Endodermal cell (in vitro differentiated cells): ENCODE measurements around the gene DUSP2. TPM values are rescaled to one million over a fixed set of nuclear protein-coding genes. Genes with fewer than 3 reads are reported as not detected.
A peak's percentile ranks its signal among the peaks of the same experiment; 100 is the strongest.

Experiments
- DNase-seq: peaks from one replicate; pipeline ENCODE4 v3.0.0-alpha.2; 2017
- H3K27ac ChIP-seq: 2 replicates; pipeline ENCODE4 v1.5.1; 2013; ENCODE audit warnings: mild to moderate bottlenecking, low read depth, low read length, moderate library complexity
- H3K27me3 ChIP-seq: 2 replicates; pipeline ENCODE4 v1.6.1; 2013; ENCODE audit warnings: mild to moderate bottlenecking, low read length, moderate library complexity; ENCODE audit not compliant: insufficient read depth, control insufficient read depth, poor library complexity, severe bottlenecking
- H3K36me3 ChIP-seq: 2 replicates; pipeline ENCODE4 v1.7.0; 2013; ENCODE audit warnings: mild to moderate bottlenecking, low read length, moderate library complexity; ENCODE audit not compliant: control insufficient read depth, insufficient read depth
- H3K4me1 ChIP-seq: one replicate; pipeline ENCODE4 v1.7.0; 2013; ENCODE audit warnings: low read length; ENCODE audit not compliant: control insufficient read depth, insufficient read depth
- H3K4me3 ChIP-seq: 2 replicates; pipeline ENCODE4 v1.5.1; 2013; ENCODE audit warnings: mild to moderate bottlenecking, low read length, moderate library complexity
- H3K9ac ChIP-seq: 2 replicates; pipeline ENCODE4 v1.6.1; 2013; ENCODE audit warnings: mild to moderate bottlenecking, low read length, moderate library complexity; ENCODE audit not compliant: poor library complexity, severe bottlenecking; ENCODE audit errors: extremely low read depth
- H3K9me3 ChIP-seq: 2 replicates; pipeline ENCODE4 v1.6.1; 2013; ENCODE audit warnings: mild to moderate bottlenecking, low read length, moderate library complexity; ENCODE audit not compliant: control insufficient read depth
- H3K27ac Mint-ChIP-seq: 2 replicates; pipeline ENCODE4 v1.8.0; 2020; ENCODE audit warnings: mixed read lengths
- H3K27me3 Mint-ChIP-seq: 2 replicates; pipeline ENCODE4 v1.8.0; 2021; ENCODE audit warnings: mild to moderate bottlenecking, mixed read lengths; ENCODE audit not compliant: insufficient read depth
- H3K36me3 Mint-ChIP-seq: 2 replicates; pipeline ENCODE4 v1.8.0; 2020; ENCODE audit warnings: low read depth, mixed read lengths
- H3K4me1 Mint-ChIP-seq: 2 replicates; pipeline ENCODE4 v1.8.0; 2020; ENCODE audit warnings: mixed read lengths
- H3K4me3 Mint-ChIP-seq: 2 replicates; pipeline ENCODE4 v1.8.0; 2020; ENCODE audit warnings: mild to moderate bottlenecking, moderate library complexity, mixed read lengths
- H3K9me3 Mint-ChIP-seq: 2 replicates; pipeline ENCODE4 v1.8.0; 2020; ENCODE audit warnings: mild to moderate bottlenecking, mixed read lengths
- WGBS, 2 experiments: methylation state at CpG; one replicate each; pipeline versions ENCODE4 v1.1.5 to v1.1.7; 2013; ENCODE audit warnings: missing lambda C conversion rate in 2 of 2, mixed read lengths in 1 of 2; ENCODE audit not compliant: insufficient coverage in 1 of 2, insufficient read length in 1 of 2; 5-methylcytosine and 5-hydroxymethylcytosine counted together
- total RNA-seq, 2 donors: library from RNA; stranded (reverse); fragmentation: NEBNext Ultra II Directional in 1 of 2; extraction: Animal tissue kit (Norgen Biotek cat#: 25700) in 1 of 2; gene quantifications; 2 replicates in 1 of 2; 3 replicates in 1 of 2; pipeline ENCODE4 v1.2.1, GENCODE V29; 2021
- TF ChIP-seq, protein P1 (sequence below): fragments of 200-600 bp; sonication (generic); conservative IDR thresholded peaks from 2 replicates; pipeline ENCODE4 v1.5.0; 2021; ENCODE audit warnings: antibody characterized with exemption, mild to moderate bottlenecking

DUSP2 gene
- total RNA-seq, 2 donors from 2014 or later, result 1.6 to 2.2 TPM

DNA sequence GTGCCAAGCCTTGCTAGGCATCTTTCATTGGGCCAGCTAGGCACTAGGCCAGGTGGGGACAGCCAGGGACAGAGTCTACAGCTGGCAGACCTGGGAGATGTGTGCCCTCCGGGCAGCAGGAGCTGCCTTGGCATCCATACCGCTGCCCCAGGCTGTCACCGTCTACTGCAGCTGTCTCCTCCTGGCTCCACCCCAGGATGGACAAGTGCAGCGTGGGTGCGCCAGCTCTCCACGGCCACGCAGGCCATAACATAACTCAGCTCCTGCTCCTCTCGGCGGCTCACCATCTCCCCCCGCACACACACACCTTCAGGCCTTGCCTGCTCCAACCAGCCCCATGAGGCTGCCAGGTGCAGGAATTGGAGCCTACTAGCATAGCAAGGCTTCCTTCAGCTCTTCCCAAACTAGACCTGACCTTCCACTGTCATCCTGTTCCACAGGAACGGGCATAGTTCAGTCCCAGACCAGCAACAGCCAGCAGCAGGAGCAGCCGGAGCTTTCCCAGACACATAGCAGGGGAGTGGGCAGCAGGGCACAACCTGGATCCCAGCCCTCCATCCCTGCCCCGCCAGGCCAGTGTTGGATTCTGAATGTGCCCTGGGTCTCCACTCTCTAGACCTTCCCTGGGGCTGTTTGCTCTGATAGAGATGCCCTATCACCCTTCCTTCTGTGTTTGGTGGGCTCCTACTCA lies 26.4 kb downstream of the DUSP2 start:
- H3K36me3 Mint-ChIP-seq, result no peaks in the 10 kb centered on the region
- Histone ChIP-seq H3K4me1 (no peaks in the 10 kb centered on the region), H3K27ac (no peak overlapping the region), H3K4me3 (no peak overlapping the region), H3K27me3 (peaks cover 55% of the 10 kb centered on the region), H3K36me3 (no peaks in the 10 kb centered on the region), H3K9ac (no peak overlapping the region), H3K9me3 (no peaks in the 10 kb centered on the region)
- H3K27ac Mint-ChIP-seq, result no peak overlapping the region
- DNase-seq, result no peak
- H3K4me3 Mint-ChIP-seq, result no peak overlapping the region
- H3K27me3 Mint-ChIP-seq, result peaks cover 70% of the 10 kb centered on the region
- TF ChIP-seq, protein P1, sequence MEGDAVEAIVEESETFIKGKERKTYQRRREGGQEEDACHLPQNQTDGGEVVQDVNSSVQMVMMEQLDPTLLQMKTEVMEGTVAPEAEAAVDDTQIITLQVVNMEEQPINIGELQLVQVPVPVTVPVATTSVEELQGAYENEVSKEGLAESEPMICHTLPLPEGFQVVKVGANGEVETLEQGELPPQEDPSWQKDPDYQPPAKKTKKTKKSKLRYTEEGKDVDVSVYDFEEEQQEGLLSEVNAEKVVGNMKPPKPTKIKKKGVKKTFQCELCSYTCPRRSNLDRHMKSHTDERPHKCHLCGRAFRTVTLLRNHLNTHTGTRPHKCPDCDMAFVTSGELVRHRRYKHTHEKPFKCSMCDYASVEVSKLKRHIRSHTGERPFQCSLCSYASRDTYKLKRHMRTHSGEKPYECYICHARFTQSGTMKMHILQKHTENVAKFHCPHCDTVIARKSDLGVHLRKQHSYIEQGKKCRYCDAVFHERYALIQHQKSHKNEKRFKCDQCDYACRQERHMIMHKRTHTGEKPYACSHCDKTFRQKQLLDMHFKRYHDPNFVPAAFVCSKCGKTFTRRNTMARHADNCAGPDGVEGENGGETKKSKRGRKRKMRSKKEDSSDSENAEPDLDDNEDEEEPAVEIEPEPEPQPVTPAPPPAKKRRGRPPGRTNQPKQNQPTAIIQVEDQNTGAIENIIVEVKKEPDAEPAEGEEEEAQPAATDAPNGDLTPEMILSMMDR, result no peak
- peaks cover 3% of the 10 kb centered on the region for H3K9me3 Mint-ChIP-seq
- H3K4me1 Mint-ChIP-seq, result no peaks in the 10 kb centered on the region
- WGBS, 2 experiments, result 90 to 92% methylated on average over 12 to 13 of the region's 13 CpGs

DNA sequence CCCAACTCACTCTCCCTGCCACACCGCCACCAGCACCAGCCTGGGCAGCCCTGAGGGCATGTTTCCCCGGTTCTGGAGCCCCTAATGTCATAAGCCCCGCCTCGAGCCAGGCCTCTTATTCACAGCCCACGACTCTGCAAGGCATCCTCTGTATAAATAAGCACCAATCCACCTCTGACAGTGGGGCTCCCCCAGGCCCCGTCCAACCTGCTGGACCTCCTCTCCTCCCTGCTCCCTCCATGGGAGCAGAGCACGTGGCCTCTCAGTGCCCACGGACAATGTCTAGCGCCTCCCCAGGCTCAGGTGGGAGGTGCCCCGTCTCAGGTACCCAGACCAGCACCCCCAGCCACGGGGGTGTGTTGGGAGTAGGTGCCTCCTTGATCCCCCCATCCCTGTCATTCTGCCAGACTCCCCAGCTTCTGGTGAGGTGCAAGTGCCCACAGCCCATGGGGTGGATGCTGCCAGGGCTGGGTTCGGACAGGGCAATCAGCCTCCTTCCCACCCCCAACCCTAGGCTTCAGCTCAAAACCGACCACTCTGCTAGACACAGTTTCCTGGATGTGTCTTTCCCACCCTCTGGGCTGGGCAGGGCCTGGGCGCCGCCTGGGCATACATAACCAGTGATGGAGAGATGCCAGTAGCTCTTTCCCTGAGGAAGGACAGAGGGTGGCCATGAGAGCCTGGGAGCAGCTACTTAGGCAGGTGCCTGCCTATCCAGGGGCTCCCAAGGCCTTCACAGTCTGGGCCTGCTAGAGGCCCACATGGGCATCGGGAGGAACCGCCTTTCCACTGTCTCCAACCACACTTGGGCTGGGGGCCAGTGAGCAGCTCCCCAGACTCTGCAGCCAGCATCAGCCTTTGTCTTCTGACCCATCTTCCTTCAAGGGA lies 27.3 kb downstream of the DUSP2 start:
- Mint-ChIP-seq H3K27me3 (peaks cover 75% of the 10 kb centered on the region), H3K36me3 (no peaks in the 10 kb centered on the region), H3K9me3 (peaks cover 3% of the 10 kb centered on the region), H3K27ac (no peak overlapping the region), H3K4me3 (peak overlapping the region; percentile 29), H3K4me1 (no peaks in the 10 kb centered on the region)
- H3K9me3 ChIP-seq, result no peaks in the 10 kb centered on the region
- H3K27me3 ChIP-seq, result peaks cover 55% of the 10 kb centered on the region
- no peaks in the 10 kb centered on the region for H3K4me1 ChIP-seq
- no peak overlapping the region for H3K27ac ChIP-seq
- 72 to 76% methylated on average over 5 to 17 of the region's 17 CpGs for WGBS, 2 experiments
- TF ChIP-seq, protein P1, result peak; percentile 44
- DNase-seq, result no peak
- no peaks in the 10 kb centered on the region for H3K36me3 ChIP-seq
- no peak overlapping the region for H3K9ac ChIP-seq
- H3K4me3 ChIP-seq, result no peak overlapping the region

DNA sequence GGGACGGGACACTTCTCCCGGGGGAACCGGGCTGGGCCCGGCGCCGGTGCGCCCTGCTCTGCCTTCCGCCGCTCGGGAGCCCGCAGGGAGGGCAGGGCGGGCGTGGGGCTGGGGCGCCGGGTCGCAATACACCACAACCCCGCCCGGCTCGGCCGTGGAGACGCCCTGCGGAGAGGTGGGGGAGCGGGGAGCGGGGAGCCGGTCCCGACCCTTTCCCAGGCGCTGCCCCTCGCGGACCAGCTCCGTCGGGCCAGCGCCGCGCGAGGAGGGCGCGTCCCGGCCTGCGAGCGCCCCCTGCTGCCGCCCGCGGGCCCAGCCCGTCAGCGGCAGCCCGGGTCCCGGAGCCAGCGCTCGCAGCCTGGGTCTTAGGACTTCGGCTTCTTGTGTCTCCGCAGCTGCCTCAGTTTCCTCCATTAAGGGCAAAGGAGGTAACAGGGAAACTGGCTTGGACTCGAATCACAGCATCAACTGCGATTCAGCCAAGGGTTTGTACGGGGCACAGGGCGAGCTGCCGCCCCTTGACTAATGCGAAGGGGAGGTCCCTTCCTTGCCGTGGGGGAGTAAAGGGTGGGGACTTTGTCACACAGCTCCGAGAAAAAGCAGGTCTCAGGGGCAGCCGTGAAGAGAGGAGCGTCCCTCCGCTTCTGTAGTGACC lies 28.2 kb downstream of the DUSP2 start:
- Histone ChIP-seq H3K27ac (no peak overlapping the region), H3K4me1 (no peaks in the 10 kb centered on the region), H3K9ac (no peak overlapping the region), H3K36me3 (no peaks in the 10 kb centered on the region), H3K9me3 (no peaks in the 10 kb centered on the region), H3K27me3 (peaks cover 55% of the 10 kb centered on the region), H3K4me3 (peak overlapping the region; percentile 66)
- Mint-ChIP-seq H3K4me3 (peak overlapping the region; percentile 29), H3K36me3 (no peaks in the 10 kb centered on the region), H3K9me3 (peaks cover 3% of the 10 kb centered on the region), H3K4me1 (no peaks in the 10 kb centered on the region), H3K27me3 (peaks cover 75% of the 10 kb centered on the region), H3K27ac (no peak overlapping the region)
- TF ChIP-seq, protein P1, result peak; percentile 97
- 0 to 4% methylated on average over 10 to 62 of the region's 62 CpGs for WGBS, 2 experiments
- DNase-seq, result peak; percentile 87
